HG03280 (cell line): ENCODE results near the gene PTPA.
"Not testable (repeated sequence)": the region's sequence is repeated elsewhere in the genome, so short reads cannot be mapped to it uniquely, and the experiment has no call there.

Experiments used
- ATAC-seq: cut with Tn5 transposase; IDR thresholded peaks from one replicate; pipeline ENCODE4 v1.9.1; 2021; ENCODE audit warnings: mild to moderate bottlenecking, moderate library complexity; ENCODE audit not compliant: unreplicated experiment

Gene PTPA

GRCh38 chr9:129197045-129197444 lies 85.8 kb downstream of the PTPA start:
- not testable (repeated sequence) for ATAC-seq

- ATAC-seq: no peak
Measured at GRCh38 chr9:129197978-129198318, 86.7 kb downstream of the PTPA start.
